HG02852 (cell line): ENCODE measurements around the gene NUMB.

ENCODE experiments used
- ATAC-seq: cut with Tn5 transposase; IDR thresholded peaks from one replicate; pipeline ENCODE4 v1.9.1; 2021; ENCODE audit warnings: mild to moderate bottlenecking, moderate library complexity; ENCODE audit not compliant: unreplicated experiment

NUMB gene

DNA sequence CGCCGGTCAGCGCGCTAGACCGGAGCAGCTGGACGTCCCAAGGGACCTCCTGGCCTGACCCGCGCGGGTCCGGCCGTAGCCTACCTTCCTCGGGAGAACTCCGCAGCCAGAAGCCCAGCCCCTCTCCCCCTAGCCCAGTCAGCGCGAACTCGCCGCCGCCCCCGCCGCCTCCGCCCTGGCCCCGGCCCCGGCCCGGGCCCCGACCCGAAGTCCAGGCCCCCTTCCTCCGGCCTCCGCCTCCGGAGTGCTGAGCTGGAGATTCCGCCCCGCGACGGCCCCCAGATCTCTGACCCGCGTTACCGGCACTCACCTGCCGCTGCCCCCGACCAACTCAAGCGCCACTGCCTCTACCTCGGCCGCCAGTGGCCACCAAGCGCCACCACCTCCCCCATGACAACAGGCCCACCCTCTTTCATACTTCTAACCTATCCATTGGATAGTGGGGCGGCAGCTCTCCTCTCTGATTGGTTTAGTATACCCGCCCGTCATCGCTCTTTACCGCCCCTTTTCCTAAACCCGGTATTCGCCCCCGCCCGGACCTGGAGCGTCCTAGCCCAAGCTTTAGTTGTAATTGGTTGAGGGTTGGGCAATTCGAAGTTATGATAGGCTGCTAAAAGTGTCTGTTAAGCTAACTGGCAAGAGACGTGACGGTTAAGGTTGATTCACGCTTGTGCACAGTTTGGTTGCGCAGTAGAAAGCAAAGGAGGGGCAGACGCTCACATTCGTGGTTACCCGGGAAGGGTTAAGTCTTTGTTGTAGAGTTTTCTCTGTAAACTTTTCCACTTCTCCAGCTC lies at the start of gene NUMB:
Gene NUMB (minus strand): TSS at position 364 of the 794 bp plus-strand sequence. CDS start 102,795 bp downstream, outside the sequence.
- peak; percentile 96 for ATAC-seq

DNA sequence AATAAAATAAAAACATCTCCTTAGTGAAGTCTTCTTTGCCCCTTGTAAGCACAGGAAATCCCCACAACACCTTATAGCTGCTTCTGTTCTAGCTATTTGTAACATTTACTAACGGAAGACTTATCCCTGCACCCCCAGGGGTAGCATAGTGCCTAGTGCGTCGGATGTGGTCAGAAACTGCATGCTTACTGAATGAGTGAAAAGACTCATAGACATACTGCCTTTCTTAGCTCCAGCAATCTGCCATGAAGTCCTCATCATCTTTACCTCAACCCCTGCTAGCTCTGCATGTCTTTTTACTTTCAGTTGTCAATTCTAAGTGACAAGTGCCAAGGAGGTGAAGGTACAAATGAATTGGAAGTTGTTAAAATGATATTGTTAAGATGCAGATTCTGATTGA lies 45.3 kb upstream of the NUMB start:
- ATAC-seq = no peak

DNA sequence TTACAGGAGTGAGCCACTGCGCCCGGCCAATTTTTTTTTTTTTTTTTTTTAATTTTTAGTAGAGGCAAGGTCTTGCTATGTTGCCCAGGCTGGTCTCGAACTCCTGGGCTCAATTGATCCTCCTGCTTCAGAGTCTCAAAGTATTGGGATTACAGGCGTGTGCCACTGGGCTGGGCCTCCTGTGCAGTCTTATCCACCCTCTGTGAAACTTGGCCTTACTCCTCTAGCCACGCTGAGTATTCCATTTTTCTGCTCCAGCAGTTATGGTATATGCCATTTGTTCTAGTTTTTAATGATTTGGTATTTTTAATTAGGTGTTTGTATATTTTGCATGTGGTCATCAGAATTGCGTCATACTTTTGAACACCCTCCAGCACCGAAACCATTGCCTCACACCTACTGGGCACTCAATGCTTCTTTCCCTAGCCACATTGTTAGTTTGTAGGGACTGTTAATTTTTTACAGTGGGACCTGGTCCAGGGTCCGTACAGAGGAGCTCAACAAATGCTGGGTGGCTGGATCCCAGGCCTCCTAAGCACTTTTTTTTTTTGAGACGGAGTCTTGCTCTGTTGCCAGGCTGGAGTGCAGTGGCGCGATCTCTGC lies 43.8 kb upstream of the NUMB start:
- ATAC-seq = no peak

GRCh38 chr14:73500360-73500759 lies 42.0 kb upstream of the NUMB start:
- ATAC-seq = no peak

- ATAC-seq = no peak
Observed at GRCh38 chr14:73494593-73494992, 36.2 kb upstream of the NUMB start.

GRCh38 chr14:73492670-73493069 lies 34.3 kb upstream of the NUMB start:
- ATAC-seq = no peak

DNA sequence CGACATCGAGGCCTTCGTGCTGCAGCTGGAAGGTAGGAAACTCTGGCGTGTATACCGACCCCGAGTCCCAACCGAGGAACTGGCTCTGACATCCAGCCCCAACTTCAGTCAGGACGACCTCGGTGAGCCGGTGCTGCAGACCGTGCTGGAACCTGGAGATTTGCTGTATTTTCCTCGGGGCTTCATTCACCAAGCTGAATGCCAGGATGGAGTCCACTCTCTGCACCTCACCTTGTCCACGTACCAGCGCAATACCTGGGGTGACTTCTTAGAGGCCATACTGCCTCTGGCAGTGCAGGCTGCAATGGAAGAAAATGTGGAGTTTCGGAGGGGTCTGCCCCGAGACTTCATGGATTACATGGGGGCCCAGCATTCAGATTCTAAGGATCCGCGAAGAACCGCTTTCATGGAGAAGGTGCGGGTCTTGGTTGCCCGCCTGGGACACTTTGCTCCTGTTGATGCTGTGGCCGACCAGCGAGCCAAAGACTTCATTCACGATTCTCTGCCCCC lies 33.8 kb upstream of the NUMB start:
- ATAC-seq = no peak

- peak; percentile 68 for ATAC-seq
Observed at GRCh38 chr14:73491256-73492042, 33.1 kb upstream of the NUMB start.

GRCh38 chr14:73489481-73490175 lies 31.3 kb upstream of the NUMB start:
- no peak for ATAC-seq

DNA sequence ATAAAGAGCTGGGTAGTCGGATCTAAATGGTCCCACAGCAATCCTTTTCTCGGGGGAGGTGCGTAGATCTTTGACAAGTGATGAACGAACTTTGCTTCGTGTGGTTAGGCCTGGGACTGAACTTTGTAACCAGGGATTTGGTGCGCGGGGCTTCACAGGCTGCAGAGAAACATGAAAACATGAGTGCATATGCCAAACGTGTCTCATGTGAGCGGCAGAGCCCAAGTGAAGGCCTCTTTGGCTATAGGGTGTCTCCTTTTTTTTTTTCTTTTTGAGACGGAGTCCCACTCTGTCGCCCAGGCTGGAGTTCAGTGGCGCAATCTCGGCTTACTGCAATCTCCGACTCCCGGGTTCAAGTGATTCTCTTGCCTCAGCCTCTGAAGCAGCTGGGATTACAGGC lies 20.3 kb upstream of the NUMB start:
- no peak for ATAC-seq

- no peak for ATAC-seq
Observed at GRCh38 chr14:73477618-73478266, 19.4 kb upstream of the NUMB start.

- no peak for ATAC-seq
Observed at GRCh38 chr14:73476451-73476931, 18.1 kb upstream of the NUMB start.

GRCh38 chr14:73474952-73475351 lies 16.6 kb upstream of the NUMB start:
- no peak for ATAC-seq

DNA sequence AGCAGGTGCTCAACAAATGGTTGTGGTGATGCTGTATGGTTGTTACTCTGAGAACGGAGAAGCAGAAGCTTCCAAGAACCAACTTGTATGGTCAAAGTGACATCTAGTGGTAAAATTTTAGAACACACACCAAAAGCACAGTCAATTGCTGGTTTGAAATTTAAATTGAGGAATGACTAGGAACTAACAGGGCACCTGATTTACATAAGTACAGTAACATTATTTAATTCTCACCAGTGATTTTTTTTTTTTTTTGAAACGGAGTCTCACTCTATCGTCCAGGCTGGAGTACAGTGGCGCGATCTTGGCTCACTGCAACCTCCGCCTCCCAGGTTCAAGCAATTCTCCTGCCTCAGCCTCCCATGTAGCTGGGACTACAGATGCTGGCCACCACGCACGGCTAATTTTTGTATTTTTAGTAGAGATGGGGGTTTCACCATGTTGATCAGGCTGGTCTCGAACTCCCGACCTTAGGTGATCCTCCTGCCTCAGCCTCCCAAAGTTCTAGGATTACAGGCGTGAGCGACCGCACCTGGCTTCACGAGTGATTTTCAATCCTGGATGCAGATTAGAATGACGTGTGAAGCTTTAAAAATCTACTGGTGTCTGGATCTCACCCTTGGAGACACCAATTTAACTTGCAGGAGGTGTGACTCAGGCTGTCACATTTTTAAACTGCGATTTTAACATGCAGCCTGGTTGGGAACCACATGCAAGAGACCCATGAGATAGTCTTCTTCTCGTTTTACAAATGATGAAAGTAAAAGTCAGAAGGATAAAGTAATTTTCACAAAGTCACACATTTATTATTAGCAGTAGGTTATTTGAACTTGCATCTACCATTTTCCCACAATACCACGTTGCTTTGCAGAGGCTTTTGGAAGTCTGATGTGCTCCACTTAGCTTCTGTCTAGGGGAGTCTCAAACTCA lies 14.1 kb upstream of the NUMB start:
- no peak for ATAC-seq

DNA sequence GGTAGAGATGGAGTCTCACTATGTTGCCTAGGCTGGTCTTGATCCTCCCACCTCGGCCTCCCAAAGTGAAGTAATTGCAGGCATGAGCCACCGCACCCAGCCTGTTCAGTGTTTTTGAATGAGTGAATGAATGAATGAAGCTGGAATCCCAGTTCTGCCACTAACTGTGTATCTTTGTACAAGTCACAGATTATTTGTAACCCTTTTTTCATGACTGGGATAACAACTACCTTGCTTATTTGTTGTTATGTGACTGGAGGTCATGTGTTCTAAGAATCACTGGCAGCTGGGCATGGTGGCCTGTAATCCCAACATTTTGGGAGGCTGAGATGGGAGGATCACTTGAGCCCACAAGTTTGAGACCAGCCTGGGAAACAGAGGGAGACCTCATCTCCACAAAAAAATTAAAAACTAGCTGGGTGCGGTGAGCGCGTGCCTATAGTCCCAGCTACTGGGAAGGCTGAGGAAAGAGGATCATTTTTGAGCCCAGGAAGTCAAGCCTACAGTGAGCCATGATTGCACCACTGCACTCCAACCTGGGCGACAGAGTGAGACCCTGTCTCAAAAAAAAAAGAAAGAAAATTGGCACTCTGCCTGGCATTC lies 13.3 kb upstream of the NUMB start:
- ATAC-seq = no peak

DNA sequence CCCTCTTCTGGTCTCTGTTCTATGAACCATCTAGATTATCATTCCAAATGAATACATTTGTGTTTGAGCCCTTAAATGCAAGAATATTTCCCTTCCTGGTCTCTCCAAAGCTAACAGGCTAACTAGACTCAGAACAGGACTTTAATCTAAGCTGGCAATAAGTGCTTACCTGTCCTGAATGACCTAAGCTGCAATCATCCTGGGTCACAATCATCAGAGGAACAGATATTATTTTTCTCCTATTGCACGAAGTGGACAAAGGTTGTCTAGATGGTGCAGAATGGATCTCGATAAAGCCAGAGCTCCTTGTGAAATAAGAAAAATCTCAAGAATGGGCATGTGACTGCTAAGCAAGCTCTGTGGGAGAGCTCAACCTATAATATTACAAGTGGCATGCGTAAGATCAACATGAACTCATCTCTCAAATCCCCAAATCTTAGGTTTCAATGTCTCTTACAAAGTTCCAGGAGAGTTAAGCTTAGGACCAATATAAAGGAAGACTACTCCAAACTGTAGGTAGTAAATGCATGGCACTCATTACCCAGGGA lies 10.6 kb upstream of the NUMB start:
- ATAC-seq = no peak

GRCh38 chr14:73467800-73468199 lies 9.5 kb upstream of the NUMB start:
- no peak for ATAC-seq

- no peak for ATAC-seq
Observed at GRCh38 chr14:73467377-73467776, 9.0 kb upstream of the NUMB start.

DNA sequence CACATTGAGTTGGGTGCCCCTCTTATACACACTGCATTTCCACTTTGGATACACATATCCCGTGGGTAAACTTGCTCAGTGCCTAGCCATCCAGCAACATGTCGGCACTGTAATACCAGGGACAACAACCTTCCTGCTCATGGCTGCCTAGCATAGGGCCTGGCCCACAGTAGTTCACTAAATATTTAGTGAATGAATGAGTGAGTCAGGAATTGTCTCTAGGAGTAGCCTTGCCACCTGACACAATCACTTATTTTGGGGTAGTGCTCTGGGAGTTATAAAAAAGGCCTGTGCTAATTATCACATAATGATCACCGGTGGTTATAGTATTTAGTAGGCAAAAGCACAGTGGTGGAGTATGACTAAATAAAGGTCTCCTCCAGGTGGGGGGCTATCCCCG lies 8.5 kb upstream of the NUMB start:
- ATAC-seq = no peak
